HG02943 (cell line): ENCODE results near the gene MAPT.
"Not testable (repeated sequence)": the region's sequence is repeated elsewhere in the genome, so short reads cannot be mapped to it uniquely, and the experiment has no call there.

ENCODE experiments used
- ATAC-seq: cut with Tn5 transposase; IDR thresholded peaks from one replicate; pipeline ENCODE4 v1.9.1; 2021; ENCODE audit warnings: mild to moderate bottlenecking, low read depth, moderate library complexity; ENCODE audit not compliant: unreplicated experiment

MAPT gene

GRCh38 chr17:45861165-45861564, 33.2 kb upstream of the MAPT start:
- no peak for ATAC-seq

- ATAC-seq, result not testable (repeated sequence)
Measured at GRCh38 chr17:45862127-45862526, 32.2 kb upstream of the MAPT start.

GRCh38 chr17:45863857-45864654, 30.3 kb upstream of the MAPT start:
- ATAC-seq, result no peak

GRCh38 chr17:45867171-45867570, 27.2 kb upstream of the MAPT start:
- ATAC-seq, result no peak

- ATAC-seq, result no peak
Measured at GRCh38 chr17:45867702-45868101, 26.7 kb upstream of the MAPT start.

DNA sequence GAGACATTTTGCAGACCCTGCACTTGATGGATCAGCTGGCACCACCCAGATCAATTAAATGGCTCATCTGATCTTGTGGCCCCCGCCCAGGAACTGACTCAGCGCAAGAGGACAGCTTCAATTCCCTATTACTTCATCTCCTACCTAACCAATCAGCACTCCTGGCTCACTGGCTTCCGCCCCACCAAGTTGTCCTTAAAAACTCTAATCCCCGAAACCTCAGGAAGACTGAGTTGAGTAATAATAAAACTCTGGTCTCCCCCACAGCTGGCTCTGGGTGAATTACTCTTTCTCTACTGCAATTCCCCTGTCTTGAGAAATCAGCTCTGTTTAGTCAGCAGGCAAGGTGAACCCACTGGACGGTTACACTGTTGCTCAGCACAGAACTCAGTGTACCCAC, 26.1 kb upstream of the MAPT start:
- ATAC-seq, result no peak

GRCh38 chr17:45869676-45870341, 24.5 kb upstream of the MAPT start:
- ATAC-seq, result no peak

- no peak for ATAC-seq
Measured at GRCh38 chr17:45870342-45870974, 23.9 kb upstream of the MAPT start.

GRCh38 chr17:45871718-45872117, 22.6 kb upstream of the MAPT start:
- no peak for ATAC-seq

- ATAC-seq, result no peak
Measured at GRCh38 chr17:45873728-45874127, 20.6 kb upstream of the MAPT start.

GRCh38 chr17:45874151-45874550, 20.2 kb upstream of the MAPT start:
- ATAC-seq, result no peak

DNA sequence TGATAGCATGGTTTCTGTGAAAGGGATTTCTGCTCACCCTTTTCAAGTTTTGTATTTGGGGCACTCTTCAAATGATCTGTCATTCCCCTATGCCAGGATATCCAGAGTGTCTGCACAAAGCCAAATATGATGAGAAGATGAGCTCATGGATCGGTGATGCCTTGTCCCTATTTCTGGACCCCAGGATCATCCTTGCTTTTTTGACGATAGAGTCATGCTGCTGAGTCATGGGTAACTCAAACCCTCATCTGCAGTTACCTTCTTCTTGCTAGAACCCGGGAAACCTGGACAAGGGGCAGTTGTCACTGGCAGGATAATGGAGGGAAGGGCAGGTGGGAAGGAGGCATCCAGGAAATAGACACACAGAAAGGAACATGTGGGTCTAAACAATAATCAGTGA, 17.8 kb upstream of the MAPT start:
- no peak for ATAC-seq

DNA sequence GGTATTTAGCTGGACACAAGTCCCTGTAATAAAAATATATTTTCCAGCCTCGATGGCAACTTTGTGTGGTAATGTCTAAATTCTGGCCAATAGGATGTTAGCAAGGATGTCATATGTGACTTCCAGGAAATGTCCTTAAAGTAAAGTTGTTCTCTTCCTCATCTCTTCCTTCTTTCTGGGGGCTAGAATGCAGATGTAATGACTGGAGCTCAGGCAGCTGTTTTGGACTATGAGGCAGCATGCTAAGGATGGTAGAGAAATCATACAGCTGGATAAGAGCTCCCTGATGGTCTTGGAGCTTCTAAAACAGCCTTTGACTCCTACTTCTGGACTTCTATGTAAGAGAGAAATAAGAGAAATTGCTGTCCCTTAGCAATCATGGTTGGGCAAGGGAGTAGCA, 16.9 kb upstream of the MAPT start:
- no peak for ATAC-seq

DNA sequence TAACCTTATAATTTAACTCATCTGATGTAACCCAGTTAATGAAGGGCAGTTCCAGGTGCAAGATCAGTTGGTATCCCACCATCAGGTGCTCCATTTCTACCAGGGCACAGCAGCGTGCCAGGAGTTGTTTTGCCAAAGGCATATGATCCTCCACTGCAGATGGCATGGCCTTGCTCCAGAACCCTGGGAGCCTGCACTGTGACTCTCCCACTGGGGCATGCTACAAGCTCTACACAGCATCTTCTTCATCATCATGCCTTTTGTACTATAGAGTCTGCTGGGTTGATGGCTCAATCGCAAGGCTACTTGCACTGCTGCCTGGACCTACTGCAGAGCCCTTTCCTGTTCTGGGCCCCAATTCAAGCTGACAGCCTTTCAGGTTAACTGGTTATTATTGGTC, 11.3 kb upstream of the MAPT start:
- ATAC-seq, result no peak

- no peak for ATAC-seq
Measured at GRCh38 chr17:45886852-45887251, 7.5 kb upstream of the MAPT start.

DNA sequence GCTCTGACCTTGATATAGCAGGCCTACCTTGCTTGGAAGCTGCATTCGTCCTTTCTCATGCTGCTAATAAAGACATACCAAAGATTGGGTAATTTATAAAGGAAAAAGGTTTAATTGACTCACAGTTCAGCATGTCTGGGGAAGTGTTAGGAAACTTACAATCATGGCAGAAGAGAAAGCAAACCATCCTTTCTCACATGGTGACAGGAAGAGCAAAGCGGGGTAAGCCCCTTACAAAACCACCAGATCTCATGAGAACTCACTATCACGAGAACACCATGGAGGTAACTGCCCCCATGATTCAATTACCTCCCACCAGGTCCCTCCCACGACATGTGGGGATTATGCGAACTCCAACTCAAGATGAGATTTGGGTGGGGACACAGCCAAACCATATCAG, 6.0 kb upstream of the MAPT start:
- no peak for ATAC-seq

DNA sequence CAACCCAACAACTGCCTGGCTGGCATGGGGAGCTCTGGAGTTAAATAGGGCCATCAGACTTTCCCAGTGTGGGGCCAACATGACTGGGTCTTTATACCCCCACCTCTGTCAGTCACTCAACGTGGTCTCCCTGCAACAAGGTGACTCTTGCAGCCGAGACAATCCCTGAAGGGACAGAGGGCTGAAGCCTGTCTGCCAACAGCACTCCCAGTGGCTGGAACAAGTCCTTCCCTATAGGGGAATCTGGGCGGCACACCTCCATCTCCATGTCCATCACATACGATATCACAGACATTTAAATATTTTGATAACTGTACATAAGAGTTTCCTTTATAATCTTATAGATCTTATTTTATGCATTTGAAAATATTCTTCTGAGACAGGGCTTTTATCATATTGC, 4.8 kb upstream of the MAPT start:
- ATAC-seq, result no peak

GRCh38 chr17:45893725-45894021, 681 bp upstream of the MAPT start:
- ATAC-seq, result no peak

DNA sequence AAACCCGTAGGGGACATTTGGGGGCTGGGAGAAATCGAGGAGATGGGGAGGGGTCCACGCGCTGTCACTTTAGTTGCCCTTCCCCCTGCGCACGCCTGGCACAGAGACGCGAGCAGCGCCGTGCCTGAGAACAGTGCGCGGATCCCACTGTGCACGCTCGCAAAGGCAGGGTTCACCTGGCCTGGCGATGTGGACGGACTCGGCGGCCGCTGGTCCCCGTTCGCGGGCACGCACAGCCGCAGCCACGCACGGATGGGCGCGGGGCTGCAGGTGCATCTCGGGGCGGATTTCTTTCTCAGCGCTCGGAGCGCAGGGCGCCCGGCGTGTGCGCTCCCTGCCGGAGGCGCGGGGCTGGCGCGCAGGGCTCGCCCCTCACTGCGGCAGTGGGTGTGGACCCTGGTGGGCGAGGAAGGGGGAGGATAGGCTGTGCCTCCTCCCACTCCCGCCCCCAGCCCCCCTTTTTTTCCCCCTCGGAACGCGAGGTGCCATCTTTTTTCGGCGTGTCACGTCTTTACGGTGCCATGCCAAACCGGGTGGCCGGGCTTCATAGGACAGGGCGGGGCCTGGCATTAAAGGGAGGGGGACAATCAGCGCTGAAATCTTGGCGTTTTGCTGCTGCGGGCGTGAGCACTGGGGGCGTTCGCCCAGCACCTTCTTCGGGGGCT, 1.1 kb downstream of the MAPT start:
- ATAC-seq, result no peak

DNA sequence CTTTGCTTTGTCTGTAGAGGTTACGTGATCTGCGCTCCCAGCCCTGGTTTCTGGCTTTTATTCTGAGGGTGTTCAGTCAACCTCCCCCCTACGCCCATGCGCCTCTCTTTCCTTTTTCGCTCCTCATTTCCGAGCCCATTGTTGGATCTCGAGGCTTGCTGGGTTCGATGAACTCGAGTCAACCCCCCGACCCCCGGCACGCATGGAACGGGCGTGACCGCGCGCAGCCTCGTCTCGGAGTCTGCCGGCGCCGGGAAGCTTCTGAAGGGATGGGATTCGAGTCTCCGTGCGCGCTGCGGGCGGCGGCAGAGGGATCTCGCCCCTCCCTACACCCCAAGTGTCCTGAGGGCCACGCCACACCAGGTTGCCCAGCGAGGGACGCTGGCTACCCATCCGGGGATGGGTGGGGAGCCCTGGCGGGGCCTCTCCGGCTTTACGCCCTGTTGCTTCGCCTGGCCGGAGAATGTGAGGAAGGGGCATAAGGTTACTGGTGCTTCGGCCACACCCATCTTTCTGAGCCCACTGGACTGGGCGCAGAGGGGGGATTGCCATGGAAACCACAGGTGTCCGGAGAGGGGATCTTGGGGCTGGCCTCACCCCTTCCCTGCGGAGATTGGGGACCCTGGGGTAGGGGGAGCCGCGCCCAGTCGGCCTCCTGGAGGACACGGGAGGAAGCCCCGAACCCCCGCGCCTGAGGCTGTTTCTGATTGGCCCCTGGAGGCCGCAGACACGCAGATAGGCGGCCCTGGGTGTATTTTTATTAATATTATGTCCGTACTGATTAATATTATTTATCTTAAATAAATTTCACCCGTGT, 1.8 kb downstream of the MAPT start:
- ATAC-seq, result no peak
